Subcutaneous preadipocyte (primary cell): ENCODE data around the gene TENT5A. TPM values are rescaled to one million over a fixed set of nuclear protein-coding genes. Genes with fewer than 3 reads are reported as not detected.

Source experiments
- small RNA-seq: library from RNA; depleted of rRNA; stranded (forward); fragments of <200 nt; gene quantifications from one replicate; pipeline ENCODE3, GENCODE V24; 2012
- total RNA-seq: library from RNA; depleted of rRNA; stranded (reverse); fragments of >200 nt; gene quantifications from 2 replicates; pipeline ENCODE4 v1.2.3, GENCODE V29; 2012

The TENT5A gene
- total RNA-seq, result 23.7 and 30.1 TPM in 2 replicates

GRCh38 chr6:81752084-81752920, at the start of gene TENT5A:
Gene TENT5A (minus strand): TSS chr6:81752681. CDS start chr6:81752141, 540 bp downstream.

Small RNA genes lying within 50 kb of the gene (small RNA-seq; reads per million reads assigned to genes)
- not detected for gene AL078599.1
- gene RF00156, result 1.4 reads per million, percentile 71 among the genes with 10 or more reads in this experiment
